Stimulated activated CD4-positive, alpha-beta T cell treated with anti-CD3 and anti-CD28 coated beads, Interleukin-4, amount 100 ng/mL, for 24 hours (primary cell): ENCODE measurements around the gene CDH24.

Experiments used
- DNase-seq: peaks from one replicate; pipeline ENCODE4 v3.0.0-alpha.2; 2020

CDH24 gene

DNA sequence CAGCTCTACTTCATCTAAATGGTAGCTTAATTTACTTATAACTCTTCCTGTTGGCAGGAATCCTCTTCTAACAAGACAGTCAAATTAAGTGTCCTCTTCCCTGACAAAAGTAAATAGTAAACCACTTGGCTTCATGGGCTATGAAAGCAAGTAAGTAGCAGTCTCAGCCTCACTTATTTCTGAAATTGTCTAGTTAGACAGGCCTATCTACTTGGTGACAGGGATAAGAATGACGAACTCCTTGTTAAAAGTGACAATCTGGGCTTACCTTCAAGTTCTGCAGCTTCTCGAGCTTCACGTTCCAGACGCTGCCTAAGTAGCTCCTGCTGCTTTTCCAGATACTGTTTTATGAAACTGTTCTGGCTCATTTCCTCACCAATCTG is 32.9 kb upstream of the CDH24 start:
- no peak for DNase-seq

- no peak for DNase-seq
Measured at GRCh38 chr14:23089498-23090253, 32.4 kb upstream of the CDH24 start.

- no peak for DNase-seq
Measured at GRCh38 chr14:23086565-23086964, 29.2 kb upstream of the CDH24 start.

DNA sequence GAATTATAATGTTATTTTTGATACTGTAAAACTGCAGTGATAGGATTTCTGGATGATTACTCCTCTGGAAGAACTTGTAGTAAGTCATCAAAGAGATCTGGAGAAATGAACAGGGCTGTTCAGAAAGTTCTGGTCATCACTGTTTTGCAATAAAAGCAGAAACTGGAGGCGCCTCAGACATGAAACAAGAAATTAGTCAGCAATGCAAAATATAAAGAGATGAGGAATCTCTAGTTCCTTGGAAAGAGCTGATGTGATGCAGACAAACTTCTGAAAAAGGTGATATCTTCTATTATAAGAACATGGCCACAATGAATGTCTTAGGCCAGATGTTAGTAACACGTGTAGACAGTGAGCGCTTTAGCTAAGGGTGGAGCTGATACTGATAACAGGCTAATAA is 28.1 kb upstream of the CDH24 start:
- DNase-seq: peak; percentile 23

DNA sequence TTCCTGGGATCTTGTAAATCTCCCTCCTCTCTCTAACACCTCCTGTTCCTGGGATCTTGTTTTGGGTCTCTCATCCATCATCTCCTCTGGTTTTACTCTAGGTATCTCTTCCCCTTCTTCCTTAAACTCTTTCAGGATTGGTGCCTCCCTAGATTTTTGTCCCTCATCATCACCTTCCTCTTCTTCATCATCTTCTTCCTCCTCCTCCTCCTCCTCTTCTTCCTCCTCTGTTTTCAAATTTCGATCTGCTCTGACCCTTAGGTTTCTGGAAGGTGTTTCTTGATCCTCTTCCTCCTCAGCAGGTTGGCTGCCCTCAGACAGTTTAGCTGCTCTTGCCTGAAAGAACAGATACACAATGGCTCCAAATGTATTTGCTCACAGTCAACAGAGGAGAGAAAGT is 23.2 kb upstream of the CDH24 start:
- DNase-seq: no peak

DNA sequence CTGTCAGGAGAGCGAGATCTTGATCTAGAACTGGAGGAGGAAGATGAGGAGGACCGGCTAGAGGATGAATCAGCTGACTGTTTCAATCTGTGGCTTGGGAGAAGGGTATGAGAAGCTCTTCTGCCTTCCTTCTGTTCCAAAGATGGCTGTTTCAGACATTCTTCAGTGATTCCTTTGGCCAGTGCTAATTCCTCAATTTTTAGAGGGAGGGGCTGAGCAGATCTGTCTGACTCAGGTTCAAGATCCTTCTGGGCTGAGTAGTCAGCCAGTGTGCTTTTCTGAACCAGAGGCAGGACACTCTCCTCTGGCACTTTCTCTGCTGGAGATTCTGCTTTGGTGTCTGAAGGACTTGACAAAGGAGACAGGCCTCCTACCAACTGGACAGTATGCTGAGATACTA is 22.4 kb upstream of the CDH24 start:
- no peak for DNase-seq

- DNase-seq: no peak
Measured at GRCh38 chr14:23078692-23079116, 21.4 kb upstream of the CDH24 start.

DNA sequence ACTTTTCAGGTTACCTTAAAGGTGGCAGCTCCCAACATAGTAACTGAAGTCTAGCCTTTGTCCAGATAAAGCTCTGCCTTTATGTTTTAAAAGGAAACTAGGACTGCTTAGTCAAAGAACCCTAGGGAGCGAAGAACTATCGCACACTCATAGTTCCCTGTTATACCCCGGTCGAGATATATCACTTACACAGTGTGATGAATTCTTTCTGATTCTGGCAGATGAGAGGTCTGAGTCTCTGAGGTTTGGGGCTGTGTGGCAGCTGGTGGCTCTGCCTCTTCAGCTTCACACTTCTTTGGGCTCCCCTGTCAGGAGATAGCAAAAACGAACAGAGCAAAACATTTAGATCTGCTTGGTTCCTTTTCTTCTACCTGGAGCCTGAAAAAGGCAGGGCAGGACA is 20.6 kb upstream of the CDH24 start:
- no peak for DNase-seq

DNA sequence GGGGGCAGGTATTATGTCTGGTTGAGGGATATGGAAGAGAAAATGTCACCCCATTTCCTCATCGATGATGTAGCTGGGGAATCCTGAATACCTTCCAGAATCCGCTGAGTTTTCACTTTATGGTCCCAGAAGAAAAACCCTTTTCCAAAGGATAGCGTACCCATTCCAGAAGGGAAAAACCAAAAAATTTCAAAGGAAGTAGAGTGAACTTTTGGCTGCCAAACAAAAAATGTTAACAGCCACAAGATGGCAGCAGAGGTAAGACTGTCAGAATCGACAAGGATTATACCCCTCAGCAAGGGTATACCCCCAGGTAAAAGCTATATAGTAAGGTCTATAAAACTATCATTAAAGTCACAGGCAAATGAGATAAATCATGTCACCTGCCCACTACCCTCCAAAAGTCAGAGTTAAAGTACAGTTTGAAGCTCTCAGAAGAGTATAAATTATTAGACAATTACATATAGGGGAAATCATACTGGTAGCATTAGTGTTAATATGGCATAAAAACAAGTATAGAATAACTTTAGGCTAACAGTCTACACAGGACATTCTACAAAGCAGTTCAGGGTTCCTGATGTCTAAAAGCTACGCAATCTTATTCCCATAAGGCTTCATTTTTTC is 19.6 kb upstream of the CDH24 start:
- DNase-seq: peak; percentile 51

GRCh38 chr14:23074906-23075305 is 17.6 kb upstream of the CDH24 start:
- no peak for DNase-seq

- no peak for DNase-seq
Measured at GRCh38 chr14:23071921-23072539, 14.7 kb upstream of the CDH24 start.

- peak; percentile 82 for DNase-seq
Measured at GRCh38 chr14:23071244-23071920, 14.1 kb upstream of the CDH24 start.

- DNase-seq: no peak
Measured at GRCh38 chr14:23070262-23071129, 13.2 kb upstream of the CDH24 start.

DNA sequence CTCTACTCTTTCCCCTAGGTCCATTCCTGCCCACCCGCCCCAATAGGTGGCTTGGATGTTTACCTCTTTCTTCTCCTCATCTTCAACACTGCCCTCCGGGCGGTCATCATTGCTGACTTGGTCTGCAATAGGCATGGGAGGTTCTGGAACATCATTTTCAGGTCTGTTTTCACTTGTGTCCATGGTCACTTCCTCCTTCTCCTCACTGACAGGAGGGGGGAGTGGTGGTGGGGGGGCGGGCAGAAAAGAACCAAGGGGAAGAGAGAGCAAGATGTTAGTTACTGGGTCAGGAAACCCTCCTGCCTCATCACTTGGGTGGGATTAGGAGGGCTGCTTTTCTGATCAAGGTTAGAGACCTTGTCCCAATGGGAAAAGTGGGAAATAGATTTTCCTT is 12.1 kb upstream of the CDH24 start:
- no peak for DNase-seq

DNA sequence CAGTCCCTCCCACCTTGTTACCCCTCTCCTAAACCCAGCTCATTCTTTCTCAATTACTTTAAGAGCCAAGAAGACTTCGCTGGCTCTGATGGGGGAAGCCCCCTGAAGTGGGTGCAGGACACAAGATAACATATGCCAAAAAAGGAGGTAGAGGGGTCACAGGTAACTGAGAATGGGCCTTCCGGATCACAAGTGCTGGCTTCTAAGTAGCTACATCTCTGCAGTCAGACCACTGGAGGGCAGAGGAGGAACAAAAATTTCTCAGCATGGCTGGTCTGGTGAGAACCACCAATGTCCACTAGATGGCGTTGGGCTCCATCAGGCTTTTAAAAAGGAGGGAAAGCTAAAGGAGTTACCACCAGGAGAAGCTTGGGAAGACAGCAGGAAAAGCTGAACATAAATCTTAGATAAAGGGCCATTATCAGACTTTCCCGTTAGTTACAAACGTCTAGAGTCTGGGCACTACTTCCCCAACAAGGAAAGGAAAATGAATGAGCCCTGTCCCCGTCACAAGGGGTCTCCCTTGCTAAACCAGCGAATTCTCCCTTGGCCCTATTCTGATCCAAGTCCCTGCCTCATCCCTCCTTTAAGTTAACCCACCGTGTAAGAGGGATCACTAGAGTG is 11.6 kb upstream of the CDH24 start:
- peak; percentile 82 for DNase-seq

- DNase-seq: no peak
Measured at GRCh38 chr14:23067847-23068788, 10.8 kb upstream of the CDH24 start.

DNA sequence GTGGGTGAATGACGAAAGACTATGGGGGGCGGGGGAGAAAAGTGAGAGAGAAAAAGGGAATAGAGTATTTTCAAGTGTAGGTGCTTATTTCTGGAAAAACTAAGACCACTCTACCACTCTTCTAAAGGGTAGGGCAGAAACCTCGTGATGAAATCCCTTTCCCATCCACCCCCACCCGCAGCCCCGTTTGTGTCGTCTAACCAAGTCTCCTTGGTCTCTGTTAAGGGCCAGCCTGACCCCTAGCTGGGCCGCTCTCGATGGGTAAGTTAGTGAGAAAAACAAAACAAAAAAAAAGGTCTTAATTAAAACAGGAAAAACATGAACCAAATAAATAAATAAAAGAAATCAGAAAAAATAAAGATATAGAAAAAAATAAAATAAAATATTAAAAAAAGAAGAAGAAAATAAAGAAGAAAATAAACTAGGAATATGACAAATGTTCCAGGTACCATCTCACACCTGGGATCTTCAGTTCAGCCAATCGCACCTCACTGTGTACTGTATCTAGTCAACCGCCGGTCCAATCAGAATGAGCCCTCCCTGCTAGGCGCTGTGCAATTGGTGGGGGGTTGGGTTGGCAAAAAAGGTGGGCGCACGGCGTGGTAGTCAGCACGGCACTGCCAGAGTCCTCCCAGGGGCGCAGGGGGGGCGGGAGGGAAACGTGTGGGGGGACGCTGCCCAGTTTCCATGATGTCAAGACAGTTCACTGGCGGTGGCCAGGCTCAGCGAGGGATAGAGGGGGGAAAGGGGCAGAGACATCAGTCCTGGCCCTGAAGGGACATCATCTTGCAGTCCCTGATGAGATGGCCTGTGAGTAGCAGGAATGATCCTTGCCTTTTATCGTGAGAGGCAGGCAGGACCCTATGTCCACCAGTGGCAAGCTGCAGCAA is 9.8 kb upstream of the CDH24 start:
- DNase-seq: no peak

DNA sequence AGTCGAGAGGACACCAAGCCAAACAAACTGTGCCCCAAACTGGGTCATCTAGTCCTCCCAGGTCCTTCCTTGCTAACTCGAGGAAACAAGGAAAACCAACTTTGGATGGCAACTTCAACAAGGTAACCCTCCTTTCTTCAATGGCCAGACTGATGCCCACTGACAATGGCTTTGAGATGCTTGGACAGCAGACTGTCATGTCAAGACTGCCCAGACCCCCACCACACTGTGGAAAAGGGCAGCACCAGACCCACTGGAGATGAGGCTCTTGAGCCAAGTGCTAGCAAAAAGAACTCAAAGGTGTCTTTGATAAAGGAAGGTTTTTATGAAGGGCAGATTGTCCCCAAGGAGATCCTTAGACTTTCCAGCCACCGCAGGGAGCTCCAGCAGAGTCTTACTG is 9.0 kb upstream of the CDH24 start:
- no peak for DNase-seq

DNA sequence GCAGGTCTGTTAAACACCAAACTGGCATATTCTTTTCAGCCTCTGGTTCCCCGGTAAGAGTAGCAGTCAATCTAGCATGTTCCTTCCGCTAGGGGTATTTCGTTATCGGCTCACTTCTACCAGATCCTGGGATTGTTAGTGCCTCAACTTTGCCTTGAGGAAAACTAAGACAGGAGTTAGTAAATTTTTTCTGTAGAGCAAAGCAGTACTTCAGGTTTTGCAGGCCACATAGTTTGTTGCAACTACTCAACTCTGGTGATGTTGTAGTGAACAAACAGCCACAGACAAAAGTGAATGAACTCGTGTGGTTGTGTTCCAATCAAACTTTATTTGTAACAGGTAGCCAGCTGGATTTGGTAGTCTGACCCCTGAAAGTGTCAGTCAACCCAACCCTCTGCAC is 6.3 kb upstream of the CDH24 start:
- no peak for DNase-seq

- DNase-seq: no peak
Measured at GRCh38 chr14:23062002-23062401, 4.7 kb upstream of the CDH24 start.
